Glomerular endothelial cell (primary cell): Measurements from ENCODE around the gene PSMC6. TPM values are rescaled to one million over a fixed set of nuclear protein-coding genes. Genes with fewer than 3 reads are reported as not detected.

Experiments
- DNase-seq: peaks from one replicate; pipeline ENCODE4 v3.0.0-alpha.2; 2011; ENCODE audit warnings: low read depth, low spot score; ENCODE audit errors: extremely low read depth
- total RNA-seq: library from RNA; depleted of rRNA; stranded (reverse); fragments of >200 nt; gene quantifications from 2 replicates; pipeline ENCODE4 v1.2.3, GENCODE V29; 2015

PSMC6 gene
- total RNA-seq = 49.3 and 107 TPM in 2 replicates

DNA sequence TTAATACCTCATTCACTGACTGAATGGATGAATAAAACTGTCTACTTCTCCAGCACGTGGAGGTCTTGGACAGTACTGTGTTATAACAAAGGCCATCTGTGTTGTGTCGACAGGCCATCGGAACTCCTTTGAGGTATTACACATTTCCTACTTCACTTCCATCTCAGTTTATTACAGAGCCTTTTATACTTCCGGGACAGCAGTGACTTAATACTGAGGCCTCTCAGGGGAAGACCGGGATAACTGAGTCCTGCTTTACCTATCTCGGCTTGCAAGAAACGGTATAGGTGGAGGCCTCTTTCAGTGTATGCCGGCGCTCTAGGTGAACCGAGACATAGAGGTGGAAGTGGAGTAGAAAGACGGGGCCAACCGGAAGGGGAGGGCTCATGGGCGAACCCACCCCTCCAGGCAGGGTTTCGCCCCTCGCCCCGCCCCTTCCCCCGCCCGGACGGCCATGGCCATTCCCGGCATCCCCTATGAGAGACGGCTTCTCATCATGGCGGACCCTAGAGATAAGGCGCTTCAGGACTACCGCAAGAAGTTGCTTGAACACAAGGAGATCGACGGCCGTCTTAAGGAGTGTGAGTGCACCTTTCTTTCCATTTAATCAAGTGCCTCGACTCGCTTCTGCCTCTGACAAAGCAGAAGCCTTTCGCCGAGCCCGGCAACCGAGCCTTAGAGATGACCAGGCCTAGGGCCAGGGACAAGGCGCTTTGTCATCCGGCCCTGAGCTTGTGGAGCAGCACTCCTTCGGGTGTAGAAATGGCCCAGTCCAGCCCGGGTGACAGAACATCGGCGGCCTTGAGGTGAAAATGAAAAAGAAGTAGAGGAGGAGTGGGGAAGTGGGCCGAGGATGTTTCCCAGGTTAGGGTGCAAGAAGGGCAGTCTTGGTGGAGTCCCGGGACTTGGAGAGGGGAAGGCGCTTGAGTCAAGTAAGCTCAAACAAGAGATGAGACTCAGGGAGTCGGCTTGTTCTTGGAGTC is at the start of gene PSMC6:
TSS of gene PSMC6 (plus strand) at position 477 of the 983 bp plus-strand sequence. CDS start at position 497, 20 bp downstream.
- peak; percentile 67 for DNase-seq

DNA sequence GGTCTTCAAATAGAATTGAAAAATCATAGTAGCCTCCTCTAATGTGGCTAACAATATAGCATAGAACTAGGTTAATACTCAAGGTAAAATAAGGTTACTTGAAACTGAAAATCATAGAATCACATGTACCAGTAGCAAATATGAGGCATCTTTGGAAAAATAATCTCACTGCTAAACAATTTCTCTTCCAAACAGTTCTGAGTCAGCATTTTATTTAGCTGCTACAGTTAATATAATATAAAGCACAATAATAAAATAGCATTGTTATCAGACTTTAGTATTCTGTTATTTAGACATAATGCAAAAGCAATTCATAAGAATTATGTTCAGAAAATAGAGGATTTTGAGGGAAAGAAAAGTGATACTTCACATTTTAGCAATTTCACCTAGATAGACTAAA is 46.7 kb upstream of the PSMC6 start:
- no peak for DNase-seq

DNA sequence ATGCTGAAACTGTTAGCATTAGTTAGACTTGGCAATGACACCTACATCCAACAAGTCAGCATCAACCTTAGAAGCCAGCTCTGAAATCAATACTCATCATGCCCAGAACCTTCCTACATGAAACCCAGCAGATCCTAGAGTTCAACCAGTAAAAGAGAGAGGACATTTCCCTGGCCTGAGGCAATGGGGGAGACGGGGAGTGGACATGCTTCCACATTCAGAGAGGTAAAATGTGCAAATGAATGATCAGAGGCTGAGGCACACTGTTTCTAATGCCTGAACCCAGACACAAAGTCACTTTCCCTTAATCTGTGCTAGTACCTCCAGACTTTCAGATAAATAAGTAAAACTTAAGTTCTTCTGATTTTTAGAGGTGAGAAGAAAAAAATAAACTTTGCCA is 46.2 kb upstream of the PSMC6 start:
- no peak for DNase-seq

DNA sequence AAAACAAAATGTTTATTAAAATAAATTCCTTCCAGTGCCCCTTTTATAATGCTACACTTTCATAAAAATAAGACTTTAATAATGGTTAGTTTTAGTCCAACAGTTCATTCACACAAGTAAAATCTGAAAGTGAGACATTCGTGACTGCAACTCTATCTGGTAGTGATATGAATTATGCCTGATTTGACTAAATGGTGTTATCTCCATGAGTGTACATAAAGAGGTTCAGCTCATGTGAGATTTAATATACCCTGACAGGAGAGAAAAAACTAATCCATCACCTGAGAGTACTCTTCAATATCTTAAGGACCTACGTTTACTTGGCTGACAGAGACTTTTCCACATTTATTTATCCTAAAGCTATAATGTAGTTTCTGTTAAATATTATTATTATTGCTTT is 45.7 kb upstream of the PSMC6 start:
- DNase-seq = no peak

DNA sequence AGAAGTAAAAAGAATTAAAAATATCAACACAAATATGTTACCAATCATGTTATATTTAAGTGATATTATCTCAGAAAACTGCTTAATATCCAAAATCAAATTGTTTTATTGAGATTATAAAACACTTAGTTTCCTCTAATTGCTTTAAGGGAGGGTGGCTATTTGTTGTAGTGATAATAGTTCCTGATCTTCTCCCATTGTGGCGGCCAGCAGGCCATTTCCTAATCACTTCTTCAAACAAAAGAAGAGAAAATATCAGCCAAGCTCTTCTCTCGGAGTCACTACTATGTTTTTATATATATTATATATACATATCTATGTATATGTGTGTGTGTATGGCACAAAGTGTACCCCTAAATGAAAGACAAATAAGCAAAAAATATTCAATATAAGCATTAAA is 43.1 kb upstream of the PSMC6 start:
- DNase-seq = no peak

DNA sequence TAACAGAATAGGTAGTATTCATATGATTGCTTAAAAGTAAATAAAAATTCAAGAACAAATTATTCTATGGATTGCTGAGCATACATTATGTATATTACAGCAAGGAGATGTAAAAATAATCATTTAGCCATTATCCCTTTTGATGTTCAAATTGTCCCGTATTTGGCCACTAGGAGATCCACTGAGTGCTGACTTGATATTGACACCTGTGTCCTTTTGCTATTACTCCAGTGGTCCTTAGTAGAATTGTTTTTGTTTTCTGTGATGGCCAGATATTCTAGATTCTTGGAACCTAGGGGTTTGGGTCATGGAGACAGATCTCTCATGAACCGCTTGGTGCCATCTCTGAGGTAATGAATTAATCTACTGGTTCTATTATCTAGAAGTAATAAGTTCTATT is 28.4 kb upstream of the PSMC6 start:
- no peak for DNase-seq

DNA sequence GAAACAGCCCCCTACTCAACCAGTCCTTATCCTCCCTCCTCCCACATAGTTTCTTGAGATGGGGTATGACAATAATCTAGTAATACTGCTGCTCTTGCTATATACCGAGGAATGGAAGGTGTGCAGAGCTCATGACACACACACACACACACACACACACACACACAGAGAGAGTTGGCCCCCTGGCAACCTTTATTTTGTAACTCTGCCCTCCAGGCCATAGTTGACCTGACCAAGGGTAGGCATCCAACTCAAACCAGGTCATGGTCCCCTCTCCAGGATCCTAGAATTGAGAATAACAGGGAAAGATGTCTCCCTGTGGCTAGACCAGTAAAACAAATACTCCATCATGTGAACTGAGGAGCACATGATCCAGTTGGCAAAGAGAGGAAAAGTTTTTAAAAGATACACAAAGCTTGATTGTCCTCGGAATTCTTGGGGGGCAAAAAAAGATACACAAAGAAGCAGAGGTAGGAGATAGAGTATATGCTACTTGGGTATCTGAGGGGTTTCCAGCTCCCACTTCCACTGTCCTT is 22.9 kb upstream of the PSMC6 start:
- DNase-seq = no peak

DNA sequence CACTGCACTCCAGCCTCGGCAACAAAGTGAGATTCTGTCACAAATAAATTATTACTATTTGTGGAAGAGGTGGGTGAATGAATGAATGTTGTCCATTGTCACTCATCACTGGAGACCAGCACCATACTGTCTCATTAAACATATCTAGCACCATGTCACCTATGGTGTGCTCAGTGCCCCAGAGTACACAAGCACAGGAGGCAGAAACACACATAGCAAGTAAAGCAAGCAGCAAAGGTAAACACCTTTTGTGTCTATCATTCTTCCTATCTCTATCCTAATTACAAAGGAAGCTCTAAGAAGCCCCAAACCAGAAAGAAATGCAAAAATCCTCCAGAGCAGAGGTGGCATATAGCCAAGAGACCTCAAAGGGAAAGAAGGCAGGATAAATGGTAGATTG is 20.8 kb upstream of the PSMC6 start:
- DNase-seq = no peak

DNA sequence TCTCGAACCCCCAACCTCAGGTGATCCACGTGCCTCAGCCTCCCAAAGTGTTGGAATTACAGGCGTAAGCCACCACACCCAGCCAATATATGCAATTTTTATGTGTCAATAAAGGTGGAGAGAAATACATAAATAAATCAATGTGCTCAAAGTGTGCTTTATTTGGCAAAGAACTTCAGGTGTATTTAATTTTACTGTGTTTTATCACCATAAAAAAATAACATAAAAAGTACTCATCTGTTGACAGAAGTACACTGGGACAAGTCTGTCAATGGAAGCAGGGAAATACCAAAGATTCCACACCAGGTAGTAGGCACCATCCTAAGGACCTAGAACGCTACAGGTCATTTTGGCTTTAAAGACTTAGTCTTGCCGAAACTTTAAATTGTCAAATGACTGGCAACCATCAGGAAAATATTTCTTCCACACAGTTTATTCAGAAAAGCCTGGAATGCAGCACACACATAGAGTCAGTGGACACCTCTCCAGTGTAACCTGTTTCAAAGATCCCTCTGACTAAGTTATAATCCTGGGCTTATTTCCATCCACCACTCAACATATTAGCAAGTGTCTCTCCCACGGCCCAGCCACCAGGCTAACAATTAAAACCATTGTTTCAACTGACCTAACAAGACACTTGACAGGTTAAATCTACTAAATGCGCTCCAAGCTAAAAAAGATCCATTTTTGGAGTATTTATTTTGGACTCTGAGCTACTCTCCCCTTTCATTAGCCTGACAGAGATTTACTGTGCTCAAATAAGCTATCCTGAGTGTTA is 15.8 kb upstream of the PSMC6 start:
- no peak for DNase-seq

DNA sequence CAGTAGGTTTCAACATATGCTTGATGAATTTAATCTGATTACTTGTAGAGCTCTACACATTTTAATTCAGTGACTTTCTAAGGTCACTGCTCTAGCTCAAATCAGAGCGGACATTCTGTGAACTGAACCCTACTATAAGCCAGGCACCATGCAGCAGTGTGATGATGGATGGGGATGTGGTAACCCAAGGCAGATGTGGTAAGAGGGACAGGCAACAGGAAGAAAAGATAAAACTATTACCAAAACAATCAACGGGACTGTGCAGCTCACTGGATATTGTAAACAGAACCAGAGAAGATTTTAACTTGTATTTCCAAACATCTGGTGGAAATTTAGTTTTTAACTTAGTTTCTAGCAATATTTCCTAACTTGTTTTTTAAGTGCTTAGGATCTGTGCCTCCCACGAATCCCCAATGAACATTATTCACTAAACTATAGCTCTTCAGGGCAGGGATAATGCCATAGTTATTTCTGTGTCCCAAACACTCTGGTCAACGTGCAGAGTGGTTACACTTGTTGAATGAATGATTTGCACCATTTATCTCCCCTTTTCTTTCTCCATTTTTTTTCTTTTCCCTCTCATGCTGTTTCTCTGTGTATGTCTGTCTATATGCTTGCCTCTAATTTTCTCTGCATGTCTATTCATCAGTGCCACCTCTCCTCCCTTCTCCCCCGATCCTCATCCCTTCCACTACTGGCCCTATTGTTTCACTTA is 14.6 kb upstream of the PSMC6 start:
- no peak for DNase-seq

DNA sequence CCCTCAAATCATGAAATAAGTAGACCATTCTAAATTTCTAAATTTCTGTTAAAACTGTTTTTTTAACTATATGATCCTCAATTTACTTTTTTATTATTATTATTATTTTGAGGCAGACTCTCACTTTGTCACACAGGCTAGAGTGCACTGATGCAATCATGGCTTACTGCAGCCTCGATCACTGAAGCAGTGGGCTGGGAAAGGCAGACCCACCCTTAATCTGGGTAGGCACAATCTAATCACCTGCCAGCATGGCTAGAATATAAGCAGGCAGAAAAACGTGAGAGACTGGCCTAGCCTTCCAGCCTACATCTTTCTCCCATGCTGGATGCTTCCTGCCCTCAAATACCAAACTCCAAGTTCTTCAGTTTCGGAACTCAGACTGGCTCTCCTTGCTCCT is 14.0 kb upstream of the PSMC6 start:
- no peak for DNase-seq

DNA sequence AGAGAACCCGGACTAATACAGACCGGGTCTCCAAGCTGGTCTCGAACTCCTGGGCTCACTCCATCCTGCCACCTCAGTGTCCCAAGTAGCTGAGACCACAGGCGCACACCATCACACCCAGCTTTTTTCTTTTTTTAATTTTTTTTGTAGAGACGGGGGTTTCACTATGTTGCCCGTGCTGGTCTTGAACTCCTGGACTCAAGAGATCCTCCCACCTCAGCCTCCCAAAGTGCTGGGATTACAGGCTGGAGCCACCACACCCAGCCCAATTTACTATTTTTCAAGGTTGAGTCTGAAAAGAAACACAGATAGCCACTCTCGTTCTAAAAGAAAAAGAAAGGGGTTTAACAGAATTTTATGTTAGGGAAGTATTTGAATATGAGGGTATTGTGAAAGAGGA is 13.5 kb upstream of the PSMC6 start:
- no peak for DNase-seq

DNA sequence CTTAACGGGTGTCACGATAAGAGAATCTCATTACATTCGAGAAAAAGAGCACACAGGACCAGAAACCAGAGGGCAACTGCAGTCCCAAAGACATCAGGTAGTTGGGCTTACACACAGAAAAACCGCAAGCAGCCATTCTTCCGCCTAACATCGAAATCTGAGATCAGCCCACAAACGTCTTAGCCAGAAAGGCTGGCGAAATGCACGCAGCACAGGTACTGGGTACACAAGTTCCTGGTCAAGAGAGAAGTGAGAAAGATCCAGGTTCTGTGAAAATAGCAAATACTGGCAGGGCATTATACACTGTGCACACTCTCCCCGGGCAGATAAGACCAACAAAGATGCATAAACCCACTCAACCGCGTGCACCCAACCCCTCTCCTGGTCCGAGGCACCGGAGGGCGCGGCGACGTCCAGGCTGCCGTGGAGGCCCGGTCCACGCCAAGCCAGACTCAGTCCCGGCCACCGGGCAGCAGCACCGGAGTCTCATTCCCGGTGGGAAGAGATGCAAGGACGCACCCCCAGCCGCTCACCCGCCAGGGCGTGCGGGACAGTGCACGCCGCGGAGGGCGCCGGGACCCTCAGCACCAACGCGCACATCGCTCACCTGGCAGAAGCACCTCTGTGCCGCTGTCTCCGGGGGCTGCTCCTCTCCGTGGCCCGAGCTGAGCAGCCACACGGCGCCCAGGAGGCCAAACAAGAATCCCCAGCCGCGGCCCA is 12.1 kb upstream of the PSMC6 start:
- no peak for DNase-seq

DNA sequence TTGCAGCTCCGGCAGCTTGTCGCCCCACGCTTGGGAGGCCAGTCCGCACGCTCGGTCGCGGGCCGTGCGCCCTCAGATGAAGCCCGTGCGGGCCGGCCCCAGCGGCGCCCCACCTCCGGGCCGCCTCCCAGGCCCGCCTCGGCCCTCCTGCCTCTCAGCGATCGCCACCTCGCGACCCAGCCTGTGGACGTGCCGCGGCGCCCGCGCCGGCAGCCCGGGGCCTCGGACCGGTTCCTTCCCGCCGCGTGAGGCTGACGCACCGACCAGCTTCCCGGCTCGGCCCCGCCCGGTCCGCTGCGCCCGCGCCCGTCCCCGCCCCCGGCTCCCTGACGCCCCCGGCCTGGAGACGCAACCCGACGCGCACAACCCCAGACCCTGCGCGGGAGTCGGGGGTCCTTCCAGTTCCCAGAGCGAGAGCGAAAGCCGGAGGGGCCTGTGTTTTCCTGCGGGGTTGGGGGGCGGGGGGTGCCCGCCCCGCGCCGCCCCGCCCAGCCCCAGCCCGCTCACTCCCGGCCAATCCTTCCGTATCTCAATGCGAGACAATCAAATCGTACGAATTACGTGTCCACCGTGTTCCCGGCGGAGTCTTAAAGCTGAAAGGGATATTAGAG is 11.4 kb upstream of the PSMC6 start, which contains the start of gene ERO1A:
TSS of gene ERO1A (minus strand) at position 78 of the 611 bp plus-strand sequence. CDS start at position 1, 77 bp downstream.
- DNase-seq = no peak

DNA sequence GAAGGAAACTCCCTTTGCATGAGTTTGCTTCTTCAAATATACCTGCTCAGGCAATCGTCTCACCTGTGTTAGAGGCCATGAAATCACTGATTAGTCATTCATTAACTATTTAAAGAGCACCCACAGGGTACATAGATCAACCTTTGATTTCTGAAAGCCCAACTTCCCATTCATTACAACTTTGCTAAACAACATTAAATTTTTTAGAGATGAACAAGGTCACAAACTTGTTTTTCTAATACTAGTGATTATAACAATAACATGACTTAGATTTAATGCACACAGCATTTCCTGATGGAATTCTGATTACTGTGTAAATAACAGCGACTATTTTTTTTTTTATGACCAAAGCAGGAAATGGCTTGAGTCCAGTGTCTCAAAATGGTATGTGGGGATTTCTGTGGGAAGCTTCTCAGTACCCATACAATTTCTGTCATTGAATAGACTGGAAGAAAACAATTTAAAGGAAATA is 6.3 kb upstream of the PSMC6 start:
- no peak for DNase-seq

DNA sequence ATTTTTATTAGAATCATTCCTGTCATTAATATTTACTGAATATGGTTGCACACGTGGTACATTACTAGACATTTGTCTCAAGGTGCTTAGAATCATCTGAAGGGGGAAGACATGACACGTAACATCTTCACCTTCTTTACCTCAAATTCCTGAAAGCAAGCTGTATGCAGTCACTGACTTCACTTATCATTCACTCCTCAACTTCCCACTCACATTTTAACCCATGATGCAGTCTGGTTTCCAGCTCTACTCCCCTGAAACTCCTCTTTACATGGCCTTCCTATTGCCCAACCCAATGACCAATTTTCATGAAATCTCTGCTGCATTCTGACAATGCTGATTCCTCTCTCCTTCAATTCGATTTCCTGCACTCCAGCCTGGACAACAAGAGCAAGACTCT is 5.8 kb upstream of the PSMC6 start:
- DNase-seq = no peak

DNA sequence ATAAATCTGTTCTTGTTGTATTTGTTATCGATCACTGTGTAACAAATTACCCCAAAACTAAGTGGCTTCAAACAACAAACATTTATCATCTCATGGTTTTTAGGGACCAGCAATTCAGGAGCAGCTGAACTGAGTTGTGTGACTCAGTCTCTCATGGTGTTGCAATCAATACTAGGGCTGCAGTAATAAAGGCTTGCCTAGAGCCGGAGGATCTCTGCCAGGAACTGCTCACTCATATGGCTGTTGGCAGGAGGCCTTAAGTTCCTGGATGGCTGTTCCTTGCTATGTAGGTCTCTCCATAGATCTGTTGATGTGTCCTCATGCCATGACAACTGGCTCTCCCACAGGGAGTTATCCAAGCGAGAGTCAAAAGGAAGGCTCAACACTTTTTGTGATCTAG is 3.8 kb upstream of the PSMC6 start:
- DNase-seq = no peak

DNA sequence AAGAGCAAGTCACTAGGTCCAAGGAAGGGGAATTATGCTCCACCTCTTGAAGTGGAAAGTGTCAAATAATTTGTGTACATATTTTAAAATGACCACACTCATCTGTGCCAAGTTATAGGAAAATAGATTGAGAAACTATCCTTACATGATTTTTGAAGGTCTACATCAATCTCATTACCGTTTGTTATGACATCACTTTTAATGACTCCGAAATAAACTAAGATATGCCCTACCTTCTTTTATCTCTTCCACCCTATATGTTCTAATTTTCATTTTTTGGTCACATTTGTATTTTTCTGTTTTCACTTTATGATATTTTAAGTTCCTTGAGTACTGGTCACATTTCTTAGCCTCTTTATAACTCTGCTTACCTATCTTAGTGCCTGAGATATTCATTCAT is 3.3 kb upstream of the PSMC6 start:
- no peak for DNase-seq

DNA sequence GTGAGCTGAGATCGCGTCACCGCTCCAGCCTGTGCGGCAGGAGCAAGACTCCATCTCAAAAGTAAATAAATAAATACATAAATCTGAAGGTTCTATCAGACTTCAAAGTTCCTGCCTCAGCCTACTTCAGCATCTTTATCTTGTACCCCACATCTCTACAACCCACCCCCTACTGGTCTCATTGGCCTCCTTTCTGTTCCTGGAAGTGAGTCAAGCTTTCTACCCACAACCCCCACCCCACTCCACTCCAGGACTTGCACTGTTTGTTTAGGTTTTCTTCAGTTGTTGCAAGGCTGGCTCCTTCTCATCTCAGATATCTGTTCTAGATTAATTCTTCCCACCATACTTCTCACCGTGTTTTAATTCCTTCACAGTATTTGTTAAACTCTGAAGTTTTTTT is 714 bp upstream of the PSMC6 start:
- DNase-seq = no peak

DNA sequence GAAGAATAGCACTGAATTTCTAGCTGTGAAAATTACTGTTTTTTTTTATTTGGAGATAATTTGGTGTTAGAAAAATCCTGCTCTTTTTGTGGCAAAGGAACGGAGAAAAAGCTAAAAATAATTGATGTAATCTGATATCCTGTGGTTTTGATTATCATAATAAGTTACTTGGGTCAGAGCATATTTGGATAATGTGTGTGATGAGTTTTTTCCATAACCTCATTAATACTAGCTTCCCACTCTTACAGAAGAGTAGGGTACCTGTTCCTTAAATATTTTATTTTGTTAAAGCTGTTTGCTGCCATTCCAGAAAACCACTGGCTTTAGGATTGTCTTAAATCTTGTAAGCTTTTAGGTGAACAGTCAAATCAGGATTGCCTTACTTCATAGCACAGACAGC is 4.7 kb downstream of the PSMC6 start:
- DNase-seq = no peak
